Sciatic nerve (tissue), 1 donor: ENCODE data around the gene ALDH1B1. TPM values are rescaled to one million over a fixed set of nuclear protein-coding genes. Genes with fewer than 3 reads are reported as not detected.

Experiments used
- total RNA-seq: library from RNA; stranded (reverse); fragmentation: NEBNext Ultra II Directional; extraction: Animal tissue kit (Norgen Biotek cat#: 25700); gene quantifications from one replicate; pipeline ENCODE4 v1.2.1, GENCODE V29; 2021
- donor health status: DM: no; HTN: no; CAD: no.

Gene ALDH1B1
- total RNA-seq, 1 donor from 2014 or later, result 9.3 TPM

Other genes starting within 250 kb of the ALDH1B1 start
- not detected for gene IGFBPL1, start 31.8 kb downstream of the ALDH1B1 start, total RNA-seq
- gene ANKRD18A, start 227.9 kb downstream of the ALDH1B1 start, total RNA-seq, result 3.9 TPM